Astrocyte (in vitro differentiated cells and primary cell): Measurements from ENCODE around the gene PTPRO.

ENCODE experiments used
- EZH2 ChIP-seq: IDR thresholded peaks from 2 replicates; pipeline ENCODE4 v1.6.1; 2012; ENCODE audit warnings: mild to moderate bottlenecking, low read length, inconsistent platforms; ENCODE audit not compliant: insufficient read depth
- TF ChIP-seq, protein P1 (sequence below): IDR thresholded peaks from 2 replicates; pipeline ENCODE4 v1.5.1; 2011; ENCODE audit warnings: low read depth, mild to moderate bottlenecking, inconsistent platforms, low read length, moderate library complexity; ENCODE audit not compliant: insufficient read depth

DNA sequence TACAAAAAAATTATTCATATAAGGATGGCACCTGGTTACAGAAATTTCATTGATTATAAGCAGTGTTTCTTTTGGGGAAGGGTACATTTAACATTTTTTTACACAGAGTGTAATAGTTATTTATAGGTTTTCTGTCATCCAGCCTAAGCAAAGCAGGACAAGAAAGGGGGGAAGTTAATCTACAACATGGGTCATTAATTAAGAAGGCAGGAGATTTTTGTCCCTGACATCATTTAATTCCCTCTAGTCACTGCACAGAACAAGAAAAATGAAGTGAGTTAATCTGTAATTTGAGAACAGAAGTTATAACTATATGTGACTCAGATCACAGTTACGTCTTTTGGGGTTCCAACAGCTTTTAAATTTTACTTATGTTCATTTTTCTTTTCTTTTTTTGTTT is 173.4 kb downstream of the PTPRO start:
- TF ChIP-seq, protein P1, sequence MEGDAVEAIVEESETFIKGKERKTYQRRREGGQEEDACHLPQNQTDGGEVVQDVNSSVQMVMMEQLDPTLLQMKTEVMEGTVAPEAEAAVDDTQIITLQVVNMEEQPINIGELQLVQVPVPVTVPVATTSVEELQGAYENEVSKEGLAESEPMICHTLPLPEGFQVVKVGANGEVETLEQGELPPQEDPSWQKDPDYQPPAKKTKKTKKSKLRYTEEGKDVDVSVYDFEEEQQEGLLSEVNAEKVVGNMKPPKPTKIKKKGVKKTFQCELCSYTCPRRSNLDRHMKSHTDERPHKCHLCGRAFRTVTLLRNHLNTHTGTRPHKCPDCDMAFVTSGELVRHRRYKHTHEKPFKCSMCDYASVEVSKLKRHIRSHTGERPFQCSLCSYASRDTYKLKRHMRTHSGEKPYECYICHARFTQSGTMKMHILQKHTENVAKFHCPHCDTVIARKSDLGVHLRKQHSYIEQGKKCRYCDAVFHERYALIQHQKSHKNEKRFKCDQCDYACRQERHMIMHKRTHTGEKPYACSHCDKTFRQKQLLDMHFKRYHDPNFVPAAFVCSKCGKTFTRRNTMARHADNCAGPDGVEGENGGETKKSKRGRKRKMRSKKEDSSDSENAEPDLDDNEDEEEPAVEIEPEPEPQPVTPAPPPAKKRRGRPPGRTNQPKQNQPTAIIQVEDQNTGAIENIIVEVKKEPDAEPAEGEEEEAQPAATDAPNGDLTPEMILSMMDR, result no peak
- no peak for TF ChIP-seq EZH2
